ENCODE results near the gene WDR37.
"Not testable (repeated sequence)": the region's sequence is repeated elsewhere in the genome, so short reads cannot be mapped to it uniquely, and the experiment has no call there.

The WDR37 gene

GRCh38 chr10:1153805-1154351 lies 97.7 kb downstream of the WDR37 start:
- DNase-seq (ENCODE audit: low spot score), result peak; percentile 40

DNA sequence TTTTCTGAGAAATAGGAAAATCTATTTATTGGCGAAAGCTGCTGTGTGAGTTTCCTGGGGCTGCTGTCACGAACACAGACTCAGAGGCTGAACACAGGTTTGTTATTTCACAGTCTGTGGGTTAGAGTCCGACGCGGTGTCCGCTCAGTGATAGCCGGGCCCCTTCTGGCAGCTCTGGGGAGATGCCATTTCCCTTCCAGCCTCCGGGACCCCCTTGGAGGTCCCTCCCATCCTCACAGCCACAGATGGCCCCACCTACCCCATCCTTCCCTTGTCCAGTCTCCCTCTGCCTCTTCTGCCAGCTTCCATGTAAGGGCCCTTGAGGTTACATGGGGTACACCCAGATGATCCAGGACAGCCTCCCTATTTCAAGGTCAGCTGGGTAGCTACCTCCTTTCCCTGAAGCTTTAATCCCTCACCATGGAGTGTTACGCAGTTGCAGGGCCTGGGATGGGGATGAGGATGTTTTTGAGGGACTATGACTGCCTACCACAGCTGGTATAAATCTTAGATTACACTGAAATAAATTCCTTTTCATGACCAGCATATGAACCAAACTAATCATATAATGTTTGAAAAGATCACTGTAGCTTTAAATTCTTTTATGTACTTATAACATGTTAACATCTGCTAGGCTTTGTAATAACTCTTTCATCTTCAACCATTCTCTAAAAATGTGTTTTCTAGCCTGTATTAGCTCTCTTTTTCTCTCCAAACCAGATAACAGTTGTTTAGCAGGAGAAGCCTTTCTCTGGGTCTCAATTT lies 98.5 kb downstream of the WDR37 start:
- DNase-seq (ENCODE audit: low spot score), result peak; percentile 30

DNA sequence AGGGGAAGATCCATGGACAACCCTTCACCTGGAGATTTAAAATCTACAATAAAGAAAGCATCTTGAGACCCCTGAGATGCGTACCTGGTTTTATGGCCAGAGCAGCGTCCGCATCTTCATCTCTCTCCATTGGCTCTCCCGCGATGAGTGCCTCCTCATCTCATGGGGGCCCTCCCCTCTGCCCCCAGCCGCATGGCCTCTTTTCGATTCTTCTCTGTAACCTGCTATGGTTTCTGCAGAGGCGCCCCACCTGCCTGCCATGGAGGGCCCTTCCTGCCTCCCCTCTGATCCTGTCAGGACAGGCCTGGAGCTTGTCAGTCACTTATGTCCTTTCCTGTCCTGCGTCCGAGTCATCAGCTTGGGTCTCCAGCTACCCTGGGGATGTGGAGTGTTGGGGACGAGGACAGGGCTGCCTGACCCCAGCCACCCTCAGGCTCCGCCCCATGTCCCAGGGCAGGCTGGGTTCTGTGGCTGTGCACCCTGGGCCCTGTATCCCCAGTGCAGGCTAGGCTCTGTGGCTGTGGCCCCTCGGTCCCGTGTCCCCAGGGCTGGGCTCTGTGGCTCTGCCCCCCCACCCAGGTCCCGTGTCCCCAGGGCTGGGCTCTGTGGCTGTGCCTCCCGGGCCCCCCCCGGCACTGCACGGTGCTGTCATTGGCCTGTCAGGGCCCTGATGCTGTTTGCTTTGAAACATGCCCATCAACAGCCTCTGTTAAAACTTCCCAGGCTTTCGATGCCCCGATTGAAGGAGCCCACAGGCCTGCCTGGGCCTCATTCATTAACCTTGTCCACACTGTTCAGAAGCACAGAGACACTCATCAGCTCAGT lies 99.8 kb downstream of the WDR37 start:
- DNase-seq (ENCODE audit: low spot score), result peak; percentile 48

DNA sequence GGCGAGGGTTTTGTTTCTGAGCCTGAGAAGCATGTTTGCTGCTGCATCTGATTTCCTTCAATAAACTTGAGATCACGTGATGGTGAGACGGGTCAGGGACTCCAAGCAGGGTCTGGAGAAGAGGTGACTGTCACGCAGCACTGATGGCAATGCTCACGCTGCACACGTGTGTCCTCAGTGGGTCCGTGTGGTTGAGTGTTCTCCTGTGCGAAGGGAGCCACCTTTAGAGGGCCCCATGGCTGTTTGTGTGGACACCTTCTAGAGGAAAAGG lies 100.4 kb downstream of the WDR37 start:
- DNase-seq (ENCODE audit: low spot score), result peak; percentile 36

DNA sequence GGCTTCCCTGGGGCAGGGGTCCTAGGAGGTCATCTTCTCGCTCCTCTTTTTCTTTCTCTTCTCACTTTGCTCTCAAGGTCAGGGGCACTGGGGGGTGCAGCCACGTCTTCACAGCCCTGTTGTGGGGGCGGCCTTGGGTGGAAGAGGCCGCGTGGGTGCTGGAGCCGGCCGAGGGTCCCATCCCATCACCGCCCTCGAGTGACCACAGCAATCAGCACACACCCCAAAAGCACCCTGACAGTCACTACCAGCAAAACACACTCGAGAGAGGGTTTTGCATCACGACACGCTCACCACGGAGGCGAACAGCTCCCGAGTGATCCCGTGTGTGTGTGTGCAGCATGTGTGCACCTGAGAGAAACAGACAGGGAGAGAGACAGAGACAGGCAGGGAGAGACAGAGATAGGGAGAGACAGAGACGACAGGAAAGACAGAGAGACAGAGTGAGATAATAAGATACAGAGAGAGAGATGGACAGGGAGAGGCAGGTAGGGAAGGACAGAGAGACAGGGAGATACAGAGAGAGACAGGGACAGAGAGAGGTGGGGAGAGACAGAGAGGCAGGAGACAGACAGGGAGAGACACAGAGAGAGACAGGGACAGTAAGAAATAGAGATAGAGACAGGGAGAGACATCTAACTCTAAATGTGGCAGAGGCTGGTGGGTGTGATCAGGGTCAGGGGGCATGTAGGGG lies 100.9 kb downstream of the WDR37 start:
- peak; percentile 49 for DNase-seq (ENCODE audit: low spot score)

- DNase-seq (ENCODE audit: low spot score), result peak; percentile 30
Measured at GRCh38 chr10:1157615-1157933, 101.4 kb downstream of the WDR37 start.

- peak; percentile 22 for DNase-seq (ENCODE audit: low spot score)
Measured at GRCh38 chr10:1158066-1158465, 101.9 kb downstream of the WDR37 start.

DNA sequence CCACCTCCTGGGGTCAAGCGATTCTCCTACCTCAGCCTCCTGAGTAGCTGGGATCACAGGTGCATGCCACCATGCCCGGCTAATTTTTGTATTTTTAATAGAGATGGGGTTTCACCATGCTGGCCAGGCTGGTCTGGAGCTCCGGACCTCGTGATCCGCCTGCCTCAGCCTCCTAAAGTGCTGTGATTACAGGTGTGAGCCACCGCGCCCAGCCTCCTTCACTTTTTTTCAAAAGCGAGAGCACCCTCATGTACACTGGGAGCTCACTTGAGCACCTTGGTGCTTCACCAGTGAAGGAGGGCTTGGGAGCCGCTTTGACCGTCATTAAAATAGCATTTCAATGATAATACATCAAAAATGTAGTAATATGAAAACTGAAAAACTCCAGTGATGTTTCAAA lies 102.4 kb downstream of the WDR37 start:
- DNase-seq (ENCODE audit: low spot score), result peak; percentile 9

DNA sequence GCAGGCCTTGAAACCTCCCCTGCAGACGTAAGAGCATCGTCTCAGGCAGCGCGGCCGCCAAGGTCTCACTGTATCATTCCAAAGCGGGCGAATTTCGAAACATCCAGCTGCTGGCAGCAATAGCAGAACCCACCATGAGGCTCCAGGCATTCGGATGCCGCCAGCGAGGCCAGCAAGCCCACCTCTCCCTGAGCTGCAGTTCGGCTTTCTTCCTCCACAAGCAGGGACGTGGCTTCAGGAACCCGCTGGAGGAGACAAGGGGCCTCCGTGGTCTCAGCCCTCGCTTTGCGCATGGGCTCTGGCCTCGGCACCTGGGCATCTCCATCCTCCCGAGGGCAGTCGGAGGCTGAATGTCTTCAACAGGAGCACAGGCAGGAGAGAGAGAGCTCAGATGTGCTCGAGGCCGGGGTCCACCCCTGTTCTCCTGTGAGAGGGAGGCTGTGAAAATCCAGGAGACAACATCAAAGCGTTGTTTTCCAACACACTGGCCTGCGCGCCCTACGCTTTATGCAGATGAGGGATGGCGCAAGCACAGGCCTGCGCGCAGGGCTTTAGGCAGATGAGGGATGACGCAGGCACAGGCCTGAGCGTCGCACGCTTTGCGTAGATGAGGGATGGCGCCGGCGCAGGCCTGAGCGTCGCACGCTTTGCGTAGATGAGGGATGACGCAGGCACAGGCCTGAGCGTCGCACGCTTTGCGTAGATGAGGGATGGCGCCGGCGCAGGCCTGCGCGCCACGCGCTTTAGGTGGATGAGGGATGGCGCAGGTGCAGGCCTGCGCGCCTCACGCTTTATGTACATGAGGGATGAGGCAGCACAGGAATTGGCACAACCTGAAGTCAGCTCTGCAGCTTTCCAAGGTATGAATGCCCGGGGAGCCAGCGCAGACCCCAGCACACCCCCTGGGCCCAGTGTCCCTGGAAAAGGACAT lies 103.2 kb downstream of the WDR37 start:
- peak; percentile 45 for DNase-seq (ENCODE audit: low spot score)

- peak; percentile 46 for DNase-seq (ENCODE audit: low spot score)
Measured at GRCh38 chr10:1160561-1161314, 104.6 kb downstream of the WDR37 start.

DNA sequence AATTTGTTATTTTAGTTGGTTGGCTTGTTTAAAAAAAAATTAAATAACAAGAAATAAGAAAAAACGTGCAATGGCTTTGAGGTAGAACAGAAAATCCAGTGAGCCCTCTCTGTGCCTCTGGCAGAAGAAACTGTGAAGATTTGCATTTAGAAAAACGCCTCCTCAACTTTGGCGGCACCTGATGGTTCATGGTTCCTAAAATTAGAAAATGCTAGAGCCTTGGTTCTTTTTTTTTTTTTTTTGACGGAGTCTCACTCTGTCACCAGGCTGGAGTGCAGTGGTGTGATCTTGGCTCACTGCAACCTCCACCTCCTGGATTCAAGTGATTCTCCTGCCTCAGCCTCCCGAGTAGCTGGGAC lies 105.1 kb downstream of the WDR37 start:
- DNase-seq (ENCODE audit: low spot score), result not testable (repeated sequence)

GRCh38 chr10:1162481-1163203 lies 106.5 kb downstream of the WDR37 start:
- peak; percentile 20 for DNase-seq (ENCODE audit: low spot score)

DNA sequence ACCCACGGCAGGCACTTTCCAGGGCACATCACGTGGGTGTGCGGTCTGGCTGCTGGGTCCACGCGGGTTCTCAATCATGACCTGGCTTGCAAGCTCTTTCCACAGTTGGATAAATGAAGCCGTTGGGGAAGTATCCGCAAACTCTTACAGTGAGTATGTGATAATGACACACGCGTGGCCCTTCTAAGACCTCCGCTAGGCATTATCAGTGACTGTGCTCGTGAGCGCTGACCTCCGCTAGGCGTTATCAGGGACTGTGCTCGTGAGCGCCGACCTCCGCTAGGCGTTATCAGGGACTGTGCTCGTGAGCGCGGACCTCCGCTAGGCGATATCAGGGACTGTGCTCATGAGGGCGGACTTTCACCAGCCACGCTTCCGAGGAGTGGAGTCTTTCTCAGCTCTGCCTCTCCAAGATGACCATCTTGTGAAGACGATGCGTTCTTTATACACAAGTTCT lies 107.0 kb downstream of the WDR37 start:
- DNase-seq (ENCODE audit: low spot score), result peak; percentile 20

DNA sequence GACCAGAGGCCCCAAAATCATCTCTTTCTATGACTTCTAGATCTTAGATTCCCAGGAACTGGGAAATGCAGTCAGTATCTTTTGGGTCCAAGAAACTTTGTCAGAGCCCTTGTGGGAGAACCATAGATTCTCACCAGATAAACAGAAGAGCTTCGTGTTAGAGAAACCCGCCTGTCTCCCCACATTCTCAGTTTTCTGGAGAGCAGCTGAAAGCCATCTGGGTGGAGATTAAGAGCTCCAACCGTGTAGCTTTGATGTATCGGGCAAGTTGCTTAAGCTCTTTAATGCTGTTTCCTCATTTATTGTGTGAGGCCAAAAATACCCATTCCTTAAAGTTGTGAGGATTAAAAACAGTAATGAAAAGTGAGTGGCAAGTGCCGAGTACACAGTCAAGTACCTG lies 107.6 kb downstream of the WDR37 start:
- DNase-seq (ENCODE audit: low spot score), result no peak

- peak; percentile 26 for DNase-seq (ENCODE audit: low spot score)
Measured at GRCh38 chr10:1166101-1166827, 110.1 kb downstream of the WDR37 start.

- DNase-seq (ENCODE audit: low spot score), result peak; percentile 54
Measured at GRCh38 chr10:1166828-1167275, 110.7 kb downstream of the WDR37 start.

- peak; percentile 20 for DNase-seq (ENCODE audit: low spot score)
Measured at GRCh38 chr10:1168763-1169162, 112.6 kb downstream of the WDR37 start.

- peak; percentile 52 for DNase-seq (ENCODE audit: low spot score)
Measured at GRCh38 chr10:1169186-1169885, 113.2 kb downstream of the WDR37 start.

Measured in left forelimb (tissue), 1 donor.